ENCODE results near the gene WT1. TPM values are rescaled to one million over a fixed set of nuclear protein-coding genes. Genes with fewer than 3 reads are reported as not detected.
"Not testable (repeated sequence)": the region's sequence is repeated elsewhere in the genome, so short reads cannot be mapped to it uniquely, and the experiment has no call there.

The WT1 gene
- 2.6 TPM for total RNA-seq
- long read RNA-seq, partial matches to known transcripts = 0 of 1 reads
- long read RNA-seq, other reads (novel, unspliced or antisense) = 1 of 1 reads

DNA sequence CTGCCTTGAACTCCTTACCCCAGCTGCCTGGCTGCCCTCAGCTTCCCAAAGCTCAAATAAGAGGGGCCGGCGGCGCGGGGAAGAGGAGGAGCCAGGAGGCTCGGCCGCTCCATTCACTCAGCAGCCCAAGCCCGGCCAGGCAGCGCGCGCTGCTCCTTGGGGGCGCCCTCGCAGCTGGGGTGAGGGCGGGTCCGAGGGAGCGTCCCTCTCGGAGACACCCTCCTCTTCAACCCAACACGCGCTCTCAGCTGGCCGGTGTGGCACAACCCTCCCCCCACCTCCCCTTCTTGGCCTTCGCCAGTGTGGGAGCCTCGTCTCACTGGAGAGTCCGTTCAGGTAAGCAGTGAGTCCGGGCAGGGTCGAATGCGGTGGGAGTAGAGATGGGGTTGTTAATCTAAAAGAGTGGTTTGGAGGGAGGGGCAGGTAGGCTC is at the start of gene WT1:
Gene WT1 (minus strand): TSS at position 29 of the 431 bp plus-strand sequence.
- DNase-seq = peak; percentile 76
- ATAC-seq = peak; percentile 81
- intact Hi-C loops (cut with micrococcal nuclease) = no loop called here

DNA sequence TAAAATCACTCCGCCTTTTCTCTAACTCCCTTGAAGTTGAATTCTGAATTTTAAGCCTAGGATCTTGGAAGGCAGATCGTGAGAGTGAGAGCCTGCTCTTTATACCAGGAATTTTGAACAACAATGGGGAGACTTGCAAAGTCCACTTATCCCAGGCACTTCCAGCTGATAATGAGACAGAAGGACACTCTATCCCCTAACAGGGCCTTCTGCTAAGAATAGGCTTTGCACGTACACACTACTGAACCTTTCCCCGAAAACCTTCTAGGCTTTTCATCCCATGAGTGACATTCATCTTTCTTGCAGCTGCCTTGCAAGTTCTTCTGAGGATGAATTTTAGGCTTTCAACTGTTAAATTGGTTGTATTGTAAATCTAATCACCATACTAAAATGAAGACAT is 44.0 kb upstream of the WT1 start:
- peak; percentile 86 for ATAC-seq
- DNase-seq = no peak
- intact Hi-C loops (cut with micrococcal nuclease) = no loop called here

GRCh38 chr11:32478277-32478731 is 43.0 kb upstream of the WT1 start:
- DNase-seq = no peak

DNA sequence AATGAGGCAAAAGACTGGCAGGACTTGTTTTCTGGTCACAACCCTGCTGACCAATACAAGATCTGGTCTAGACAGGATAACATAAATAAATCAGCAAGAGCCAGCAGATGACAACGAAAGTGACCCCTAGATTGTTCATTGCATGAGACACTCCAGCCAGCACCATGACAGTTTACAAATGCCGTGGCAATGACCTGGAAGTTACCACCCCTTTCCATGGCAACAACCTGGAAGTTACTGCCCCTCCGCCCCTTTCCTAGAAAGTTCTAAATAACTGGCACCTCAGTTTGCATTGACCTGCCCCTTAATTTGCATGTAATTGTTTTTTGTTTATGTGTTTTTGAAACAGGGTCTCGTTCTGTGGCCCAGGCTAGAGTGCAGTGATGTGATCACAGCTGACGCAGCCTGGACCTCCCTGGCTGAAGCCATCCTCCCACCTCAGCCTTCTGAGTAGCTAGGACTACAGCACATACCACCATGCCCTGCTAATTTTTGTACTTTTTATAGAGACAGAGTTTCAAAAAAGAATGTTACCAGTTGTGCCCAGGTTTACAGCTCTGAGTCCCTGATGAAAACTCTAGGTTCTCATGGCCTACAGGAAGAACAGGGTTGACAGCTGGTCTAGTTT is 38.1 kb upstream of the WT1 start:
- intact Hi-C loops (cut with micrococcal nuclease) = no loop called here

More at GRCh38 chr11:32478277-32478731, 43.0 kb upstream of the WT1 start:
- peak; percentile 61 for ATAC-seq
- intact Hi-C loops (cut with micrococcal nuclease) = no loop called here

GRCh38 chr11:32472226-32472625 is 36.9 kb upstream of the WT1 start:
- DNase-seq = no peak
- intact Hi-C loops (cut with micrococcal nuclease) = no loop called here
- ATAC-seq = no peak

More for the DNA sequence above, 38.1 kb upstream of the WT1 start:
- ATAC-seq (no peak), DNase-seq (no peak)

DNA sequence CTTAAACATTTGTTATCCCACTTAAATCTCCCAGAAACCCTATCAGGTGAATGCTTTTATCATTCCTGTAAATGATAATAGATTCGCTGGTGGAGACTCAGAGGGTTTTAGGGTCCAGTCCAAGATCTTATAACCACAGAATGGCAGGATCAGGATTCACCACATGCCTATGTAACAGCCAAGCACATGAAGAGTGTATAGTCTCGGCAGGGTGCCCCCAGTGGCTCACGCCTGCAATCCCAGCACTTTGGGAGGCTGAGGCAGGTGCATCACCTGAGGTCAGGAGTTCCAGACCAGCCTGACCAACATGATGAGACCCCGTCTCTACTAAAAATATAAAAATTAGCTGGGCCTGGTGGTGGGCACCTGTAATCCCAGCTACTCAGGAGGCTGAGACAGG is 36.2 kb upstream of the WT1 start:
- ATAC-seq; DNase-seq; intact Hi-C loops (cut with micrococcal nuclease): not testable (repeated sequence)

DNA sequence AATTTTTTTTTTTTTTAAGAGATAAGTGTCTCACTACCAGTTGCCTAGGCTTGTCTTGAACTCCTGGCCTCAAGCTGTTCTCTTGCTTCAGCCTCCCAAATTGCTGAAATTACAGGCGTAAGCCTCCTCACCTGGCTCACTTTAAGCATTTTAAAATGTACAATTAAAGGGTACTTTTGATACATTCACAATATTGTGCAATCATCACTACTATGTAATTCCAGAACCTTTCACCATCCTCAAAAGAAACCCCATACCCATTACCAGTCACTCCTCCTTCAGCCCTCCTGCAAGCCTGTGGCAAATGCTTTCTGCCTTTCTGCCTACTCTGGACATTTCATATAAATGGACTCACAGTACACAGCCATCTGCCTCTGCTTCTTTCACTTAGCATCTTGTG is 34.5 kb upstream of the WT1 start:
- DNase-seq (no peak), ATAC-seq (no peak)
- intact Hi-C loops (cut with micrococcal nuclease) = no loop called here

DNA sequence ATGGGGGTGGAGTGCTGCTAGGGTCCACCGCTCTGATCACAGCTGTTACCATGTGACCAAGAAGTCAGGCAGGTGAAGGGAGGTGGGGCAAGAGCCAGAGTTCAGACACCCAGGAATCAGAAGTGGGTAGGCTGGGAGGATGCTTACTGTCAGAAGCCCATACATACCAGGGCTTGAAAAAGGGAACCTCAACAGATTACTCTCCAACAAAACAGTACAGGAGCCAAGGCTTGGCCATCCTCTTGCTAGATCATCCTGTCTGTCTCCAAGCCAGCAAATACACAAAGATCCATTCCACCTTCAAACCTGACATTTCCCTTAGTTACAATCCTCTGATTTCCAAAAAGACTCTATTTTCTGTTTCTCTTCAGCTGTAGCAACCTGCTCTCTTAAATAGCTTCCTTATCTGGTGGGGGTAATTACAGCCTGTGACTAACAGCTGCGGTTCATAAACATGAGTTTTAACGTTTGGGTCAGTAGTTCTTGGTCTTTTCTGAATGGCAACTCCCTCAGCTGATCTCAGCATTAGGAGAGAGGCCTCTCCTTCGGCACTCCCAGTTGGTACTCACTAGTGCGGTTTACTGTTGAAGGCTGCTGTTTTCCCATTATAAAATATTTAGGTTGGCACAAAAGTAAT is 31.1 kb upstream of the WT1 start:
- intact Hi-C loops (cut with micrococcal nuclease) = no loop called here
- ATAC-seq = no peak
- DNase-seq = no peak

DNA sequence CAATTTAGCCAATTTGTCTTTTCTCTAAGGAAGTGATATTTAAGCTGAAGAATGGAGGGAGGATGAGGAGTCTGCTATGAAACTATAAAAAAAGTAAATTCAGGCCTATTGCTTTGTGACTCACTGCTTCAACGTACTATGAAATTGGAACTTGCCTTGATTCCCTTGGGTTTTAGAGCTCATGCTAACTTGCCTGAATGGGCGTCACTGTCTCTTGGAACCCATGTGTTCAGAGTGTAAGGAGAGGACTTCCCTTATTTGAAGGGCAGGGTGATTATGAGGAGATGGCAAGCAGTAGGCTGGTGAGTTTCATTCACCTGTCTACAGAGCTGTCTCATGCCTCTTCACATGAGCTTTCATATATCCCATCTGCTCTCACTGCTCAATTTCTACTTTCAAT is 28.7 kb upstream of the WT1 start:
- DNase-seq (no peak), ATAC-seq (no peak)
- intact Hi-C loops (cut with micrococcal nuclease) = no loop called here

DNA sequence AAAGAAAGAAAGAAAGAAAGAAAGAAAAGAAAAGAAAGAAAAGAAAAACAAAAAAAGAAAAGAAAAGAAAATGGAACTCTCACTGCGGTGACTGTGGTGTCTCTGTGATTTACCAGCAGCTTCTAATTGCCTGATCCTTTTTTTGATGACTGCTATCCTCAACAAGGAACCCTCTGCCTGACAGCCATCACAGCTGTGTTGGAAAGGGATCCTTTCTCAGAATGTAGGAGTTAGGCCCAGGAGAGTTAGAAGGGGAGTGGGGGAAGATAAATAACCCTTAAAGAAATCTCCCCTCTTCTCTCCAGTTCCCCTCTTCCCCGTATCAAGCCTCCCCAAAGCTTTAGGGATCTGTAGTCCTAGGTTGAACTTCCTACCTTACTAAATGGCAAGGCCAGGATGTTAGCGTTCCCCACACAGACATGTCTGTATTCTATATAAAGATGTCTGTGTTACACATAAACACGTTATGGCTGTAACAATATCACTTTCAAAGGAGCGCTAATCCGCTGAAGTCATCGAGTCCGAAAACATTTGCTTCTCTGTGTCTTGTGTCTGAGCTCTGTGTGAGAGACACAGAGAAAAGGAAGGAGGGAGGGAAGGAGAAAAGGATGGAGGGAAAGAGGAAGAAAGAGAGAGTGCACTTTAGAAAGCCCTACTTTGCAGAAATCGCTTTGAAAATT is 26.8 kb upstream of the WT1 start:
- no peak for ATAC-seq
- intact Hi-C loops (cut with micrococcal nuclease) = no loop called here
- DNase-seq = no peak

DNA sequence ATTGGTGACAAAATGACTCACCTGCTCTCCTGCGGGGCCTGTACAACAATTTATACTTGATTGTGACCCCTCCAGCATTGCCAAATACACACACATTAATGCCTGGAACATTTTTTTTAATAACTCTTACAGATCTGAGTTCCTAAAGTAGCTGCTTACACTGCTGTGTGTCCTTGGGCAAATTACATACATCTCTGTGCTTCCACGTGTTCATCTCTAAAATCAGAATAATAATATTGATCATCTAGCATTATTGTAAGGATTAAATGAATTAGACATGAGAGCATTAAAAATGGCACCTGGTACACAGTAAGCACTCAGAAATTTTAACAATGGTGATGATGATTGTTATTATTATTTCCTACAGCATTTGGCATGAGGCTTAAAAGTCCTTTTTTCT is 21.5 kb upstream of the WT1 start:
- ATAC-seq = no peak
- intact Hi-C loops (cut with micrococcal nuclease) = no loop called here
- DNase-seq = no peak

- no peak for DNase-seq
- no peak for ATAC-seq
- intact Hi-C loops (cut with micrococcal nuclease) = no loop called here
Observed at GRCh38 chr11:32454993-32455392, 19.7 kb upstream of the WT1 start.

DNA sequence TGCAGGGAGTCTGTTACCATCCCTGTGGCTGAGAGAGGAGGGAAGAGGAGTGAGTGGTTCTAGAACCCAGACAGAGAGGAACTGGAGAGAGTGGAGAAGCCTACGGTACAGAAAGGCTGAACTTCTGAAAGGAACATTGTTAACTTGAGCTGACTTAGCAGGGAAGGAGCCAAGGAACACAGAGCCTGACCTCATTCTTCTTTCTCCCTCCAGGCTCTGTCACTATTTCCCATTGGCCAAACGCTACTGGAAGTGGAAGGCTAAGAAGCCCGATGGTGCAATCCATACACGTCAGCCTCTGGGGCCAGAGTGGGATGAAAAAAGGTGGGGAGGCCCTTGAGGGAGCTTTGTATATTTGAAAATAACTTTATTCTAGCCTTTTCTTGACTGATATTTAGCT is 16.5 kb upstream of the WT1 start:
- ATAC-seq = peak; percentile 96
- peak; percentile 52 for DNase-seq
- intact Hi-C loops (cut with micrococcal nuclease) = no loop called here

- intact Hi-C loops (cut with micrococcal nuclease) = no loop called here
Observed at GRCh38 chr11:32450372-32450771, 15.0 kb upstream of the WT1 start.

DNA sequence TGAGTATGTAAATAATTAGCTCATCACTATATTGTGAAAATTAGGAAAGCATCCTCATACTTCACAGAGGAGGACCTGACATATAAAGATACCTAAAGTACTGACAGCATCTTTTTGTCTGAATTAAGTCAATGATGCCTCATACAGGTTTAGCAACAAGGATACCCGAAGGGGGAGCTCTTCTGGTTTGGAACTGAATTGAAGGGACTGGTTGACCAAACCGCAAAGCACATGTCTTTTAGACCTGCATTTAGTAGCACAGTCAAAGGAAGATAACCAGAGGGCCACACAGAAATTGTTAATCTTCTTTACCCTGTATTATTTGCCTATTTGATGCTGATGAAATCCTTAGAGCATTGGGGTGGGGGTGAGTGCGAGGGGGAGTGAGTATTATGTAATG is 12.9 kb upstream of the WT1 start:
- DNase-seq = no peak
- ATAC-seq = no peak
- intact Hi-C loops (cut with micrococcal nuclease) = no loop called here

More at GRCh38 chr11:32450372-32450771, 15.0 kb upstream of the WT1 start:
- DNase-seq (no peak), ATAC-seq (peak; percentile 54)

DNA sequence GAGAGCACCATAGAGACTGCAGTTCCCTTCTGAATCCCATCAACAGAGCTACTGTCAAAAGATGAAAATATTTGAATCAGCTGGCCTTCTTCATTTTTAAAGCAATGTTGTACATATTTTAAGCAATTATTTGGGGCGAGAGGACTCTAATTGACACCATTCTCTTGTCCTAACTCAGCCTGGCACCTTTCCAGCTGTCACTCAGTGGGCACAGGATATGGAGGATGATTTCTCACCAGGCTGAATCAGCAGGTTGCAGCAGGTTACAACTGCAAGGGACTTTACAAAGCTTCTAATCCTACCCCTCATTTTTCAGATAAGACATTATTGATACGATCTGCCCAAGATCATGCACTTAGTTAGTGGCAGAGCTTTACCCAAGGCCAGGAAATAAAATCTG is 11.9 kb upstream of the WT1 start:
- intact Hi-C loops (cut with micrococcal nuclease) = no loop called here
- ATAC-seq (no peak), DNase-seq (no peak)

DNA sequence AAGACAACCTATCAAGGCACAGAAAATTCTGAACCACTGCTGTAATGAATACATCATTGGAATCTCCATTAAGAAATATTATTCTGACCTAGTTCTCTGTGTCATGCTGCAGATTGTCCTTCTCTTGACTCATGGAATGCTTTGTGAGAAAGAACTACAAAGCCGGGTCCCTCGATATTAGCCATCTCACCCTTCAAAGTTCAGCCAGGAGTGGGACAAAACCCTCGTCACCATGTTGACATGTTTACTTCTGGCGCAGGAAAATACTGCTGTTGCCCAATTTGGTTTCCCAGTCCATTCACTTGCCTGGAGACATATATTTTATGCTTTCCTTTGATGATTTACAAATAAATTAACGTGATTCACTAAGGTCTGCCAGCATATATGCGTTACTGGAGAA is 10.9 kb upstream of the WT1 start:
- intact Hi-C loops (cut with micrococcal nuclease) = no loop called here
- DNase-seq (no peak), ATAC-seq (no peak)

DNA sequence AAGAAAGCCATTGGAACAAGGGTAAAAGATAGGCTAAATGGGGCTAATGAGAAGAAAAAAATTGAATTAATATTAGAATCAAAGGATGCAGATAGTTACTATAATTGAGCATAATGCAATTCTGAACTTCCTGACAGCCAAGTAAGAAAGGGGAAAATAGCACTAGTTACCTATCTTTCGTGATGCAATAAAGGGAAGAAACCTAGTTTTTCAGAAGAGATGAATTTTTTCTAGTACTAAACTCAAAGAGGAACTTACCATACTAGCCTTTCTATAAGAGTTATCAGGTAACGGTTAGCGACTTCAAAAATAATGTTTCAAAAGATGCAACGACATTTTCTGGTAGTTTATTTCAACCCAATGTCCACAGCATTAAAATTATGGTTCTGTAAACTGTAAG is 8.8 kb upstream of the WT1 start:
- intact Hi-C loops (cut with micrococcal nuclease) = no loop called here
- no peak for DNase-seq
- ATAC-seq = no peak

- intact Hi-C loops (cut with micrococcal nuclease) = no loop called here
- DNase-seq = no peak
- no peak for ATAC-seq
Observed at GRCh38 chr11:32440916-32441315, 5.6 kb upstream of the WT1 start.

GRCh38 chr11:32440312-32440908 is 5.1 kb upstream of the WT1 start:
- intact Hi-C loops (cut with micrococcal nuclease) = no loop called here
- DNase-seq (no peak), ATAC-seq (no peak)
